Urothelium cell line (cell line): ENCODE results near the gene RBM14.
"Not testable (repeated sequence)": the region's sequence is repeated elsewhere in the genome, so short reads cannot be mapped to it uniquely, and the experiment has no call there.

Experiments
- DNase-seq: peaks from one replicate; pipeline ENCODE4 v3.0.0; 2011; ENCODE audit warnings: low spot score, mixed read lengths
- FAIRE-seq: peaks from 2 replicates; lab custom pipeline; 2011; peaks lifted over from hg19 to GRCh38; lab: Jason Lieb, UNC

Gene RBM14, protein sequence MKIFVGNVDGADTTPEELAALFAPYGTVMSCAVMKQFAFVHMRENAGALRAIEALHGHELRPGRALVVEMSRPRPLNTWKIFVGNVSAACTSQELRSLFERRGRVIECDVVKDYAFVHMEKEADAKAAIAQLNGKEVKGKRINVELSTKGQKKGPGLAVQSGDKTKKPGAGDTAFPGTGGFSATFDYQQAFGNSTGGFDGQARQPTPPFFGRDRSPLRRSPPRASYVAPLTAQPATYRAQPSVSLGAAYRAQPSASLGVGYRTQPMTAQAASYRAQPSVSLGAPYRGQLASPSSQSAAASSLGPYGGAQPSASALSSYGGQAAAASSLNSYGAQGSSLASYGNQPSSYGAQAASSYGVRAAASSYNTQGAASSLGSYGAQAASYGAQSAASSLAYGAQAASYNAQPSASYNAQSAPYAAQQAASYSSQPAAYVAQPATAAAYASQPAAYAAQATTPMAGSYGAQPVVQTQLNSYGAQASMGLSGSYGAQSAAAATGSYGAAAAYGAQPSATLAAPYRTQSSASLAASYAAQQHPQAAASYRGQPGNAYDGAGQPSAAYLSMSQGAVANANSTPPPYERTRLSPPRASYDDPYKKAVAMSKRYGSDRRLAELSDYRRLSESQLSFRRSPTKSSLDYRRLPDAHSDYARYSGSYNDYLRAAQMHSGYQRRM

DNA sequence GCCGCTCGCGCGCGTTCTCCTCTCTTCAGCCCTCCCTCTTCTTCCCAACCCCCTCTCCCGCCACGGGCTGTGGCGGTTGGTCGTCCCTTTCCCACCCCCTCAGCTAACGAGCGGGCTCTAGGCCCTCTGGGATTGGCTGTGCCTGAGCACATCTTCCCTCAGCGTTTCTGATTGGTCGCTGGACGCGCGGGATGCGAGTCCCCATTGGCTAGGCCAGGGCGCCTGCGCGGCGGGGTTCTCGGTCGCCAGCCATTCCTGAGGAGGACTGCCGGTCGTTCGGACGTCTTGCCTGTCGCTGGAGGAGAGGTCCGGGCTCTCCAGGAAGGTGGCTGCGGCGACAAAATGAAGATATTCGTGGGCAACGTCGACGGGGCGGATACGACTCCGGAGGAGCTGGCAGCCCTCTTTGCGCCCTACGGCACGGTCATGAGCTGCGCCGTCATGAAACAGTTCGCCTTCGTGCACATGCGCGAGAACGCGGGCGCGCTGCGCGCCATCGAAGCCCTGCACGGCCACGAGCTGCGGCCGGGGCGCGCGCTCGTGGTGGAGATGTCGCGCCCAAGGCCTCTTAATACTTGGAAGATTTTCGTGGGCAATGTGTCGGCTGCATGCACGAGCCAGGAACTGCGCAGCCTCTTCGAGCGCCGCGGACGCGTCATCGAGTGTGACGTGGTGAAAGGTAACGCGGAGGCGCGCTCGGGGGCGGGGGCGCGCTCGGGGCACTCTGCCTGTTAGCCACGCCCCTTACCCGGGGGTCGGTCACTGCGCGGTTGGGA lies at the start of gene RBM14:
Gene RBM14, plus strand, starts transcription at position 252 of the 776 bp plus-strand sequence. Its CDS starts 91 bp downstream, at position 343.
- FAIRE-seq, result peak; percentile 72
- peak; percentile 100 for DNase-seq

DNA sequence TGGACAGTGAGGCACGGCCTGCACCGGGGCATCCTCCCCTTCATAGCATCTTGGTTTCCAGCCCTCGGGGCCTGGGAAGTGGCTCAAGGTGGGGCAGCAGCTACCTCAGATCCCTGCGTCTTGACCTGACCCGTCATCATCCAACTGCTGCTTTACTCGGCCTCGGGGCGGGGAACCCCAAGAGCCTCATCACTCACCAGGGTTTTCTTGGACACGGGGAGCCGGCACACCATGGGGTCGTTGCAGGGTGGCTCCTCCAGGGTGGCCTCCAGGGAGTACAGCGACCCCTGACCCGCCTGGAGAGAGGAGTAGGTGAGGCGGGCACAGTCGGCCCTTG lies 48.7 kb upstream of the RBM14 start:
- DNase-seq (no peak), FAIRE-seq (no peak)

DNA sequence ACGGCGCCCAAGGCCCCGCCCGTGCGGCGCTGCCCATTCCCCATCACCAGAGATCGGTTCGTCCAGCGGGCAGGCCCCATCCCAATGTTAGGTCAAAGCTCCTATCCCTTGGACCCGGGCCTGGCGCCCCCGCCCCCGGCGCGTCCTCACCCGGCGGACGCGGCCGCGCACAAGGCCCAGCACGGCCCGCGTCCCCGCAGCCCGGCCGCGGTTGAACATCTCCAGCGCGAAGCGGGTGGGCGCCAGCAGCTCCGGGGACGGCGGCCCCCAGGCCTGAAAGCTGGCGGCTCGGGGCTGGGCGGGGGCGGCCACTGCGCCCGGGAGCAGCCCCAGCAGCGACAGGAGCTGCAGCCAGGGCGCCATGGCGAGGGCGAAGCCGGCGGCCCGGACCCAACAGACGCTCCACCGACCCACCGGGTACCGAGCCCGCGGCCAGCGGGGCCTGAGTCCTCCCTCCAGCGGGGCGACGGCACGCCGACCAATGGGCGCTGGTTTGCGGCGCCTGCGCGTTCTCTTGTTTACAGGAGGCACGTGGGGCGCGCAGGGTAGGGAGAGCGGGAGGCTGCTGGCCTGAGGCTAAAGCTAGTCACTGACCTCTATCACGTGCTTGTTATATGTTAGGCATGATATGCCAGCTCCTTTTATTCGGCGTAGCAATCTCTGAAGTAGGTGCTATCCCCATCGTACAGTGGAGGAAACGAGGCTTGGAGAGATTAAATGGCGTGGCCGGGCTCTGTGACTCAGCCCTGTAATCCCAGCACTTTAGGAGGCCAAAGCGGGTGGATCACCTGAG lies 48.1 kb upstream of the RBM14 start, which contains the start of gene CTSF:
Gene CTSF, minus strand, starts transcription at position 483 of the 793 bp plus-strand sequence. Its CDS starts 120 bp downstream, at position 363.
- FAIRE-seq (no peak), DNase-seq (peak; percentile 83)

DNA sequence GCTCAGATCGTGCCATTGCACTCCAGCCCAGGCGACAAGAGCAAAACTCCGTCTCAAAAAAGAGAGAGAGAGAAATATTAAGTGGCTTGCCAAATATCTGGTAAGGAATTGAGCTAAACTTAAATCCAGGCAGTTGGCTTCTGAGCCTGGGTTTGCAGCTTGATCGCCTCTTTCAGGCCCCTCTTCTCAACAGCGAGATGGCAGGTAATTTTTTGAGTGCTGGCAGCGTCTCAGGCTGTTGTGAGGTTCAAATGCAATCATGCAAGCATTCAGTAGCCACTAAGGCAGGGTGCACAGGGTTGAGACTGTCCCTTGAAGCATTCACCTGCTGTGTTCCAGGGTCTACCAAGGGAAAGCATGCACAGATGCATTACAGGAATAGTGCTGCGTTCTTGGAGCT lies 47.4 kb upstream of the RBM14 start:
- FAIRE-seq (no peak), DNase-seq (no peak)

DNA sequence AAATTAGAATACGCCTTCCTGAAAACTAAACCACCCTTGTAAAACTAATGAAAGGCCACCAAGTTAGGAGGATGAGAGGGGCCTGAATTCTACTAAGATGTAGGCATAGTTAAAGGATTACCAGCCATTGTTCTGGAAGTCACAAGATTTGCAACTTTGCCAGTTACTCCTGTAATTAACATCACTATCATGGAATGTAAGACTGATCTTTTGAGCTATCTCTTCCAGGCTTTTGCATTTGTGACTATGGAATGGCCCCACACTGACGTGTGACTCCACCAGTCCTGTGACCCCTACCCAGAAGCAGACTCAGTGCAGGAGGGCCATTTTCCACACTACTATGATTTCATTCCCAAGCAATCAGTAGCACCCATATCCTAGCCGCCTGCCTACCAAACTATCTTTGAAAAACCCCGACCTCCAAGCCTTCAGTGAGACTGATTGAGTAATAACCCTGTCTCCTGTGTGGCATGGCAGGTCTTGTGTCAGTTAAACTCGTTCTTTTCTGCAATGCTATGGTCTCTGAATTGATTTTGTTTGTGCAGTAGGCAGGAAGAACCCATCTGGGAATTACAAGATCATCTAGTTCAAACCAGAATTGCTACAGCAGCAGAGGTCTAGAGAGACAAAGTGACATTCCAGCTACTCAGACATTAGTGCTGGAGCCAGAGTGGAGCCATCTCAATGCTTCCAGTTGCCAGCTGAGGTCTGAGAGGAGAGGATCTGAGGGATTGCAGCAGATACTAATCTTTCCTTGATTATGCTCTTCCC lies 46.2 kb upstream of the RBM14 start:
- FAIRE-seq (no peak), DNase-seq (no peak)

DNA sequence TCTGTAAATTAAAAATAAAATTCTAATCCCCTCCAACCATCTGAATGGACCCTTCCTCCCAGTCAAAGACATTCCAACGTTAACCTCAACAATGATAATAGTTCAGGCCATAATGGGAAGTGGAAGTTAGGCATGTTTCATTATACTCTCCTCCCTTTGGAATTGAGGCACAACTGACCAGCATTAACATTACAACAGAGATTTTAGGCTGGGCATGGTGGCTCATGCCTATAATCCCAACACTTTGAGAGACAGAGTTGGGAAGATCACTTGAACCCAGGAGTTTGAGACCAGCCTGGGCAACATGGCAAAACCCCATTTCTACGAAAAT lies 45.6 kb upstream of the RBM14 start:
- DNase-seq, result no peak

DNA sequence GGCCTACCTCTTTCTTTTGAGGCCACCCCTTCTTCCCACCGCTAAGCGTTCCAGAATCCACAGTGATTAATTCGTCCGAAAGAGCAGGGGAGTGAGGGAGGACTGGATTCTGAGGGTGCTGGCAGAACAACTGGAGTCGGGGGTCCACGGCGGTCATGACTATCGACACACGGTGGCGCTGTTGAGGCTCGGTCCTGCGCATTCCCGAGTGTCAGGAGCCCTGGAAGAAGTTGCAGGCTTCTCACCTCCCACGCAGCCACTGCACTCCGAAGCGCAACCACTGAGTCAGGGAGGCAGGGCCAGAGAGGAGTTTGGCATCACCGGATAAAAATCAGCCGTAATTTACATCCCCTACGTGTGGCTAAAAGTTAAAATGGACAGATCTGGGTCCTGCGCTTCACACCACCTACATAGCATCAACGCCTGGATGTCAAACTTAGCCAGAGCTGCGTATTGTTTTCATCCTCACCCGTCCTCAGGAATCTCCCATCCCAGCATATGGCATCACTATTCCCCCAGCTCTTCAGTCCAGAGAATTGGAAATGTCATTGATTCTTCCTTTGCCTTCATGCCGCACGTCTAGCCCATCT lies 37.3 kb upstream of the RBM14 start:
- peak; percentile 76 for DNase-seq
- FAIRE-seq, result no peak

More for the DNA sequence above, 45.6 kb upstream of the RBM14 start:
- FAIRE-seq, result no peak

DNA sequence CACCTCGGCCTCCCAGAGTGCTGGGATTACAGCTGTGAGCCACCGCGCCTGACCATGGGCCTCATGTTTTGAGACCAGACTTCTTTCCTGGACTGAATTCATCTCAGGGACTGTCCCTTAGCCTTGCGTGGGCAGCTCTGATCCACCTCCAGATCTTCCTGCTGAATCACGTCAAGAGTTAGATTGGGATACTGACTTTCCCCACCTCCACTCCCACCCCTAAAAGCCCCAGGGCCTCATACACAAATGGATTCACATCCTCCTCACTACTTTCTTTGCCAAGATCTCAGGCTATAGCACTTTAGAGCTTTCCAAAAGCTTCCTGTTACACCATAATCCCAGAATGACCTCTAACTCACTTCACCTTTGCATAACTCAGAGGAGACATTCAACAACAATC lies 35.6 kb upstream of the RBM14 start:
- FAIRE-seq (no peak), DNase-seq (no peak)

DNA sequence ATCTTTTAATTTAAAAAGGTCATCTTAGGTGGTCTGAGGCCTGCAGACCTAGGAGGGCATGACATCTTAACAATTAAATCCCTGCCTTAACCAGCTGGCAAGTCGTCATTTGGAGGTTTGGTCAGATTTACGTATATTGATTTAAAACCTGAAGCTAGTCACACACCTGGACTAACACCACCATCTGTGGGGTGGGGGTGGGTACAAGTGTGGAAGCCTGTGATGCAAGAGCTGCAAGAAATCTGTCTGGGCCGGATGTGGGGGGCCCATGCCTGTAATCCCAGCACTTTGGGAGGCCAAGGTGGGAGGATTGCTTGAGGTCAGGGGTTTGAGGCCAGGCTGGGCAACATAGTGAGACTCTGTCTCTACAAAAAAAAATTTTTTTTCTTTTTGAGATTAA lies 35.2 kb upstream of the RBM14 start:
- FAIRE-seq (no peak), DNase-seq (no peak)

DNA sequence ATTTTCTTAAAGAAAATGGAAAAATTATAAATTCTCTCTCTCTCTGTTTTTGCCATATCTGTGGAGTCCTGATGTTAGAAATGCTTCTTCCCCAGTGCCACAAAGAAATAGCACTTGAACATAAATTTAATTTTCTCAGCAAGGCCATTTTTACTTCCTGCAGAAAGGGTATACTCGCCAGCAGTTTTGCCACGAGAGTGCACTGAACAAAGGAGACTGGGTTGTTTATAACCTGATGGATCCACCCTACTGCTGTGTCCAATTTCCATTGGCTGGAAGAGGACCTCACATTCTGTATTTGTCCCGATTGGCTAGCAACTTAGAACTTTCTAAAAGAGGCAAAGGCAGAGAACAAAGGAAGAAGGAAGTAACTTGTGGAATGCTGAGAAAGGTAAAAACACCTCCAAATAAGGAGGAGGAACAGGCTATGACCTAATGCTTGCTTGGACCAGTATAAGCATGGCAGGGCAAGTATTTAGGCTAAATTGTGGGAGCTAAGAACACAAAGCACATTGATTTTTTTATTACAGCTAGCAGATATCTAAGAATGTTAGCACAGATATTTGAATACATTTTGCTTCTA lies 33.8 kb upstream of the RBM14 start:
- DNase-seq, FAIRE-seq: not testable (repeated sequence)

DNA sequence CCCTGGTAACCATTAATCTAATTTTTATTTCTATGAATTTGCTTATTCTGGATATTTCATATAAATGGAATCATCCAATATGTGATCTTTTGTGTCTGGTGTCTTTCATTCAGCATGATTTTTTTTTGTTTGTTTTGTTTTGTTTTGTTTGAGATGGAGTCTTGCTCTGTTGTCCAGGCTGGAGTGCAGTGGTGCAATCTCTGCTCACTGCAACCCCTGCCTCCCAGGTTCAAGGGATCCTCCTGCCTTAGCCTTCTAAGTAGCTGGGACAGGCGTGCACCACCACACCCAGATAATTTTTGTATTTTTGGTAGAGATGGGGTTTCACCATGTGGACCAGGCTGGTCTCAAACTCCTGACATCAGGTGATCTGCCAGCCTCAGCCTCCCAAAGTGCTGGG lies 31.0 kb upstream of the RBM14 start:
- not testable (repeated sequence) for DNase-seq, FAIRE-seq

DNA sequence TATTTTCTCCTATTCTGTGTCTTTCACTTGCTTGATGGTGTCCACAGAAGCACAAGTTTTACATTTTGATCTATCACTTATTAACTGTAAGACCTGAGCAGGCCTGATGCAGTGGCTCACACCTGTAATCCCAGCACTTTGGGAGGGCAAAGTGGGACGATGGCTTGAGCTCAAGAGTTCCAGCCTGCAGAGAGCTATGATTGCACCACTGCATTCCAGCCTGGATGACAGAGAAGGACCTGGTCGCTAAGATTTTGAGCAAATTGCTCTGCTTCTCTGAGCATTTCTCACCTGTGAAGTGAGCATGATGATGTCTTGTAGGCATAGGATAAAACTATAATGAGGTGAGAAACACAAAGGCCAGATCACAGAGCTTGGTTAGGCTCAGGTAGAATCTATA lies 30.3 kb upstream of the RBM14 start:
- DNase-seq, result no peak
- no peak for FAIRE-seq

DNA sequence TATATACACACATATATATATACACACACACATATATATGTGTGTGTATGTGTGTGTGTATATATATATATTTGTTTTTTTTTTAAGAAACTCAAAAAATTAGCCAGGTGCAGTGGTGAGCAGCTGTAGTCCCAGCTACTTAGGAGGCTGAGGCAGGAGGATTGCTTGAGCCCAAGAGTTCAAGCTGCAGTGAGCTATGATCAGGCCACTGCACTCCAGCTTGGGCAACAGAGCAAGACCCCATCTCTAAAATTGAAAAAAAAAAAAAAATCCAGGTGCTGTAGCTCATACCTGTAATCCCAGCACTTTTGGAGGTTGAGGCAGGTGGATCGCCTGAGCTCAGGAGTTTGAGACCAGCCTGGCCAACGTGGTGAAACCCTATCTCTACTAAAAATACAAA lies 27.1 kb upstream of the RBM14 start:
- not testable (repeated sequence) for FAIRE-seq

DNA sequence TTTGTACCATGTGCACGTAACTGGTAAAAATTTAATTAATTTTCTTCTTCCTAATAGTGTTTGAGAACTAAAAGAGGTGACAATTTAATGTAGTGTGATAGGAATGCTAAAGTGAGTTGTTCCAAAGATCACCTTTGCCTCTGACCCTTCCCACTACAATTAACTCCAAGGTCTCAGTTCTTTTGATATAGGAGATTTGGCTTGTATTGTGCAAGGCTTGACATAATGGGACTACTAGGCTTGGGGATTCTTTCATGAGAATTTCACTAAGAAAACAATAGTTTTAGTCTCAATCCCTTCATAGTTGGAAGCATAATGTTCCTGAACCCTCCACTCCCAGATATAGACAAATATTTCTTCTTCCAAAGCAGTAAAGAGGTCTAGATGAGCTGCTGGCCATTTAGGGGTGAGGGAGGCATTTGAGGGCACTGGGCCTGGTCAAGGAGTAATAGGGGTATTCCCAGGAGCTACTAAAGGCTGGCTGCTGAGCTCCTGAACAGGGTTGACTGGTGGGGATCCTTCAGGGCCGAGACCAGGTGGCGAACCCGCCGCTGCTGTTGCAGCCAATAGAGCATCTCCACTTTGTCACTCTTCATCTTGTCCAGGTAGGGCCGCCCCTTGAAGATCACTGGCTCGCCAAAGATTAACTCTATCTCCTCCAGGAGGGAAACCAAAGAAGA lies 26.3 kb upstream of the RBM14 start:
- DNase-seq (no peak), FAIRE-seq (no peak)

More for the DNA sequence above, 27.1 kb upstream of the RBM14 start:
- DNase-seq, result not testable (repeated sequence)

DNA sequence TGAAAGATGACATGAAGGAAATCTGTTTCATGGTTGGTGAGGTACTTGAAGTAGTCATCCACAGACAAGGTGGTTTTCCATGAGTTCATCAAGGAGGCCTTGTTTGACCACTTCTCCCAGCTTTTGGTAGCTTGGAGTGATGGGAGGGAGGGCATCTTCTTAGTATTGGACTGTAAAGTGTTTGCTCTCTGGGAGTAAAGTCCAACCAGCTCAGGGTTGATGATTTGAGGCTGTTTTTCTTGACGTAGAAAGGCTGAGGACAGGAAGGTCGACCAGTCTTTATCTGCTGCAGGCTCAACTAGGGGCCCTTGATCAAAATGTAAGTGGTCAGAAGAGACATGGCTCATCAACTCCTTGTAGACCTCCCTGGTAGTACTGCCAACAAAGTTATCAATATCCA lies 25.3 kb upstream of the RBM14 start:
- DNase-seq (no peak), FAIRE-seq (no peak)

DNA sequence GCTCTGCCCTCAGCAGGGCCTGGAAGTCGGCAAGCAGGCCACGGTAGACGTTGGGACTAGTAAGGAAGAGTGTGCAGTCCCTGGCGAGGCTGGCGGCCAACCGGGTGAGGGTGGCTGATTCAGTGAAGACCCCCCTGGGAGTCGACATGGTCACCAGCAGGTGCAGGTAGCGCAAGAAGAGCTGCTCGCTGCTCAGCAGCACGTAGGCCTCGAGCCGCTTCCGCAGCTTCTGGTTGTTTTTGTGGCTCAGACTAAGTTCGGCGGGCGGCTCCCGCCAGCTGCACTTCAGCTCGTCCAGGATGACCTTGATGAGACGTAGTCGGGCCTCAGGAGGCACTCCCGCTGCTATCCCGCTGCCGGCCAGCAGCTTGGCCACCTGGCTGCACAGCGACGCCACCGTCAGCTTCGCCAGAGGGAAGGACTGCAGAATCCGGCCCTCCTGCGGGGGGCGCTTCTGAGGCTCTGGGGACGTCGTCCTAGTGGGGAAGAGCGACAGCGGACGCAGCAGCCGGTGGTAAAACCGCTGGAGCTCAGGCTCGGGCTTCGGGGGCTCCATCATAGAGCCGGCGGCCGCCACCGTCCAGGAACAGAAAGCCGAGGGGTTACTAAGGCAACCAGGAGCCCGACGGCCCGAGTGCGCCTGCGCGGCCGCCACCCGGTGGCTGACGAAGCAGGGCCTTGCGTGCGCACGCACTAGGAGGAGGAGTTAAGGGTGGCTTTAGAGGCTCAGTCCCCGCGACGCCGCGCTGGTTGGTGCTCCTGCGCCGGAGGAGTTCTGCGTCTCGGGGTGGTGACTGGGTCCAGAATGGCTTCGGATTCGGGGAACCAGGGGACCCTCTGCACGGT lies 23.8 kb upstream of the RBM14 start, which contains the start of the genes CCDC87 and CCS:
Gene CCDC87, minus strand, starts transcription at position 607 of the 846 bp plus-strand sequence. Its CDS starts 48 bp downstream, at position 559.
Gene CCS, plus strand, starts transcription at position 729 of the 846 bp plus-strand sequence. Its CDS starts 77 bp downstream, at position 806.
- peak; percentile 42 for FAIRE-seq
- peak; percentile 100 for DNase-seq

DNA sequence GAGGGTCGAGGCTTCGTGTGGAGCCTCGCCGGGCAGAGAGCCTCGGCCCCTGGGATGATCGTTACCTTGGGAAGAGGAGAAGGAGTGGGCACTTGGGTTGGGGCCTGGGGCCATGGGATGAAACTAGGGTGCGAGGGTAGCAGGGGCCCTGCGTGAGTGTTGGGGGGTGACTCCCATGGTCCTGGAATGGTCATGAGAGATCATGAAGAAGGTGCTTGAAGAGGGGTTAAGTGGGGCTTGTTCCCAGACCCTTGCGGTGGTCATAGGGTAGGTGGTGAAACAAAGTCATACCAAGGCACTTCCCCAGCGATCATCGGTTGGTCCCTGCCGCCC lies 23.2 kb upstream of the RBM14 start:
- DNase-seq (no peak), FAIRE-seq (no peak)

DNA sequence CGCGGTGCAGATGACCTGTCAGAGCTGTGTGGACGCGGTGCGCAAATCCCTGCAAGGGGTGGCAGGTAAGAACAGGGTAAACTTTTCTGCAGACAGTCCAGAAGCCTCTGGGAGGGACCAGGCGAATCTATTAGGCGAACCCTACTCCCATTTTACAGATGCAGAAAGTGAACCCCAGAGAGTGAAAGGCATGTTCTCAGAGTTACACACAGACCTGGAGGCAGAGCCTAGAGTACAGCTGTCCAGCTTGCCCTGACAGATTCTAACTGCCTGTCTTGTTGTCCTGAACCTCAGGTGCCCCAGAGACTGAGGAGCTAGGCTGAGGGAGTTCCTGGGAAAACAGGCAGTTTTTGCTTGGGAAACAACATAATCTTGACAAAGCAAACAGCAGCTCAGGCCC lies 22.8 kb upstream of the RBM14 start:
- DNase-seq, result no peak
- no peak for FAIRE-seq
